Activated CD4-positive, alpha-beta T cell treated with anti-CD3 and anti-CD28 coated beads for 36 hours (primary cell): ENCODE measurements around the gene DAB2IP. TPM values are rescaled to one million over a fixed set of nuclear protein-coding genes. Genes with fewer than 3 reads are reported as not detected.

ENCODE experiments used
- ATAC-seq: fragments of 200-7000 bp; cut with Tn5 transposase; one replicate; pipeline ENCODE4 v1.10.0; 2021; ENCODE audit warnings: mild to moderate bottlenecking, moderate library complexity
- CTCF ChIA-PET: fragments of 350-600 bp; sonication (Branson Sonifier 250); formaldehyde crosslinking; loops from one replicate; lab custom pipeline; 2021; ENCODE audit warnings: antibody characterized with exemption; lab: Charles Lee
- POLR2A ChIA-PET: fragments of 350-600 bp; sonication (Branson Sonifier 250); formaldehyde crosslinking; loops from one replicate; lab custom pipeline; 2021; ENCODE audit warnings: antibody characterized with exemption, inconsistent platforms; lab: Charles Lee
- DNase-seq: peaks from one replicate; pipeline ENCODE4 v3.0.0-alpha.2; 2020
- H3K27ac Mint-ChIP-seq: one replicate; pipeline ENCODE4 v1.8.0; 2021; ENCODE audit warnings: mixed read lengths
- H3K27me3 Mint-ChIP-seq: one replicate; pipeline ENCODE4 v1.8.0; 2021; ENCODE audit warnings: mixed read lengths
- H3K36me3 Mint-ChIP-seq: one replicate; pipeline ENCODE4 v1.8.0; 2021; ENCODE audit warnings: low read depth, mixed read lengths
- H3K4me1 Mint-ChIP-seq: one replicate; pipeline ENCODE4 v1.8.0; 2021; ENCODE audit warnings: mixed read lengths
- H3K4me3 Mint-ChIP-seq: one replicate; pipeline ENCODE4 v1.8.0; 2021; ENCODE audit warnings: mild to moderate bottlenecking, moderate library complexity, mixed read lengths
- H3K9me3 Mint-ChIP-seq: one replicate; pipeline ENCODE4 v1.8.0; 2021; ENCODE audit warnings: low read depth, mixed read lengths
- intact Hi-C, 2 experiments: fragments of 100-400 bp; cut with DNase I in 1 of 2; cut with micrococcal nuclease in 1 of 2; formaldehyde crosslinking; loops; one replicate each; pipeline versions ENCODE4 v1.14.2 to v1.15.1; 2022 to 2024; cut with DNase I, micrococcal nuclease
- total RNA-seq, 2 experiments: library from RNA; stranded (reverse); gene quantifications; one replicate each; pipeline ENCODE4 v1.2.3, GENCODE V29; 2021

Gene DAB2IP
- total RNA-seq, 2 experiments from 2014 or later = 0.02 to 0.28 TPM

DNA sequence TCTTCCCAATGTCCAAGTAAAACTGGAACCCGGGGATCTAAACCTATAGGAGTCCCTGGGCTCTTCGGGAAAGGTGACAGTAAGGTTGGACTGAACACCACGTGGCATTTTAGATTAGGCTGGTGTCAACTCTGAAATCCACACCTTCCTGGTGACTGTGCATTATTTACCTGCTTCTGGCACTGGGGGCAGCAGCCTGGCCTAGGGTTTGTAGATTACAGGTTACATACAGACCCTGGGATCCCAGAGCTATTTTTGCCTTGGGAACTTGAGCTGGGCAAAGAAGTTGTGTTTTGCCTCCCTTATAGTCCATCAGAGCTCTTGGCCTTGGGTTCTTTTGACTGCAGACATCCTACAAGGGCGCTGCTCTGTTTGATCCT, 173.2 kb downstream of the DAB2IP start:
- intact Hi-C loops = no loop called here
- no peaks in the 10 kb centered on the region for H3K27me3 Mint-ChIP-seq
- H3K9me3 Mint-ChIP-seq = no peaks in the 10 kb centered on the region
- no peak for ATAC-seq
- H3K27ac Mint-ChIP-seq = no peak overlapping the region
- DNase-seq = no peak
- ChIA-PET CTCF (no interaction called here), POLR2A (no interaction called here)
- peaks cover 2% of the 10 kb centered on the region for H3K36me3 Mint-ChIP-seq
- no peaks in the 10 kb centered on the region for H3K4me1 Mint-ChIP-seq
- H3K4me3 Mint-ChIP-seq = no peak overlapping the region

GRCh38 chr9:121825031-121825691, 173.7 kb downstream of the DAB2IP start:
- POLR2A ChIA-PET = no interaction called here
- H3K36me3 Mint-ChIP-seq = peaks cover 2% of the 10 kb centered on the region
- ATAC-seq = no peak

DNA sequence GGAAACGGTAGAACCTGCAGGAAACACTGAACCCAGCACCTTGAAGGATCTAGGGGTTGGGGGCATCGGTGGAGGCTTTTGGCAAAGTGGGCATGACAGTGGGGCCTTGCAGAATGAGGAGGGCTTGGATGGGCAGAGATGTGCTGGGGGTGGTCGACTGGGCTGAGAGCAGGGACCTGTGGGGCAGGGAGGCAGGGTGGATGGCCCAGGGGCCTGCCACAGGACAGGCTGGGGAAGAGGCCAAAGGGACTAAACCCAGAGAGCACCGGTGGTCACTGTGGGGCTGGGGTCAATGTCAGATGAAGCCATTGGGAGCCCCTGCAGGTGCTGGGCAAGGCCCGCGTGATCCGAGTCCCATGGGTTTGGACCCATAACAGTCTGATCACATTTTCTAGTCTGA, 175.3 kb downstream of the DAB2IP start:
- intact Hi-C loops = no loop called here
- ATAC-seq = no peak
- H3K4me3 Mint-ChIP-seq = no peak overlapping the region
- no peaks in the 10 kb centered on the region for H3K27me3 Mint-ChIP-seq
- no peaks in the 10 kb centered on the region for H3K9me3 Mint-ChIP-seq
- peaks cover 2% of the 10 kb centered on the region for H3K36me3 Mint-ChIP-seq
- ChIA-PET POLR2A (no interaction called here), CTCF (no interaction called here)
- H3K4me1 Mint-ChIP-seq = no peaks in the 10 kb centered on the region
- no peak overlapping the region for H3K27ac Mint-ChIP-seq
- no peak for DNase-seq

More at GRCh38 chr9:121825031-121825691, 173.7 kb downstream of the DAB2IP start:
- H3K4me3 Mint-ChIP-seq = no peak overlapping the region
- H3K4me1 Mint-ChIP-seq = no peaks in the 10 kb centered on the region
- H3K27me3 Mint-ChIP-seq = no peaks in the 10 kb centered on the region
- H3K27ac Mint-ChIP-seq = no peak overlapping the region
- CTCF ChIA-PET = no interaction called here
- intact Hi-C loops = no loop called here
- DNase-seq = no peak
- H3K9me3 Mint-ChIP-seq = no peaks in the 10 kb centered on the region

- H3K9me3 Mint-ChIP-seq = no peaks in the 10 kb centered on the region
- DNase-seq = no peak
- no peaks in the 10 kb centered on the region for H3K36me3 Mint-ChIP-seq
- ChIA-PET CTCF (interaction anchor here (0.6 kb wide), 1 partner anchor 41 kb away, joined by 4 read pairs; no protein-coding TSS in a partner anchor), POLR2A (no interaction called here)
- H3K4me3 Mint-ChIP-seq = no peak overlapping the region
- no peak overlapping the region for H3K27ac Mint-ChIP-seq
- intact Hi-C loops = no loop called here
- H3K4me1 Mint-ChIP-seq = no peaks in the 10 kb centered on the region
- ATAC-seq = no peak
- H3K27me3 Mint-ChIP-seq = no peaks in the 10 kb centered on the region
Observed at GRCh38 chr9:121827251-121827967, 176.0 kb downstream of the DAB2IP start.

- no peak for ATAC-seq
- intact Hi-C loops = loop anchor here in 1 of 2 experiments (10.0 kb wide), 1 partner anchor 164 kb away; no protein-coding TSS in a partner anchor
- no peak for DNase-seq
- no peak overlapping the region for H3K27ac Mint-ChIP-seq
- no peak overlapping the region for H3K4me3 Mint-ChIP-seq
- no peaks in the 10 kb centered on the region for H3K9me3 Mint-ChIP-seq
- POLR2A ChIA-PET = no interaction called here
- no peaks in the 10 kb centered on the region for H3K4me1 Mint-ChIP-seq
- CTCF ChIA-PET = no interaction called here
- H3K27me3 Mint-ChIP-seq = no peaks in the 10 kb centered on the region
- H3K36me3 Mint-ChIP-seq = no peaks in the 10 kb centered on the region
Observed at GRCh38 chr9:121830441-121831140, 179.2 kb downstream of the DAB2IP start.

DNA sequence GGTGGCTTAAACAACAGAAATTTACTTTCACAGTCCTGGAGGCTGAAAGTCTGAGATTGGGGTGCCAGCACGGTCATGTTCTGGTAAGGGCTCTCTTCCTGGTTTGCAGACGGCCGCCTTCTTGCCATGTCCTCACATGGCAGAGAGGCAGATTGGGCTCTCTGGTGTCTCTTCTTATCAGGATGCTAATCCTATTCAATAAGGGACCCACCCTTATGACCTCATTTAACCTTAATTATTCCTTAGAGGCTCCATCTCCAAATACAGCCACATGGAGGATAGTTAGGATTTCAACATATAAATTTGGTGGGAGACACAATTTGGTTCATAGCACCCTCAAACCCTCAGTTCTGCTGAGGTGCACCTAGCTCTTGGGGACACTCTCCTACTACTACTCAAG, 180.4 kb downstream of the DAB2IP start:
- no peaks in the 10 kb centered on the region for H3K9me3 Mint-ChIP-seq
- no peaks in the 10 kb centered on the region for H3K36me3 Mint-ChIP-seq
- ChIA-PET POLR2A (no interaction called here), CTCF (no interaction called here)
- H3K4me1 Mint-ChIP-seq = no peaks in the 10 kb centered on the region
- DNase-seq = no peak
- no peak overlapping the region for H3K4me3 Mint-ChIP-seq
- intact Hi-C loops = loop anchor here in 1 of 2 experiments (10.0 kb wide), 1 partner anchor 163 kb away; no protein-coding TSS in a partner anchor
- no peak overlapping the region for H3K27ac Mint-ChIP-seq
- no peak for ATAC-seq
- H3K27me3 Mint-ChIP-seq = no peaks in the 10 kb centered on the region

GRCh38 chr9:121833061-121833460, 181.6 kb downstream of the DAB2IP start:
- Mint-ChIP-seq H3K4me3 (no peak overlapping the region), H3K27ac (no peak overlapping the region), H3K36me3 (no peaks in the 10 kb centered on the region), H3K4me1 (no peaks in the 10 kb centered on the region), H3K27me3 (no peaks in the 10 kb centered on the region), H3K9me3 (no peaks in the 10 kb centered on the region)
- intact Hi-C loops = loop anchor here in 1 of 2 experiments (10.0 kb wide), 1 partner anchor 162 kb away; no protein-coding TSS in a partner anchor
- ATAC-seq (no peak), DNase-seq (no peak)
- CTCF ChIA-PET = interaction anchor here (1.7 kb wide), 1 partner anchor 10 kb away, joined by 4 read pairs; no protein-coding TSS in a partner anchor
- POLR2A ChIA-PET = no interaction called here

Other genes with a start within 250 kb of the DAB2IP start
- not detected for gene GGTA1, start 151.8 kb upstream of the DAB2IP start, total RNA-seq